ENCODE measurements around the gene EP400.

DNA sequence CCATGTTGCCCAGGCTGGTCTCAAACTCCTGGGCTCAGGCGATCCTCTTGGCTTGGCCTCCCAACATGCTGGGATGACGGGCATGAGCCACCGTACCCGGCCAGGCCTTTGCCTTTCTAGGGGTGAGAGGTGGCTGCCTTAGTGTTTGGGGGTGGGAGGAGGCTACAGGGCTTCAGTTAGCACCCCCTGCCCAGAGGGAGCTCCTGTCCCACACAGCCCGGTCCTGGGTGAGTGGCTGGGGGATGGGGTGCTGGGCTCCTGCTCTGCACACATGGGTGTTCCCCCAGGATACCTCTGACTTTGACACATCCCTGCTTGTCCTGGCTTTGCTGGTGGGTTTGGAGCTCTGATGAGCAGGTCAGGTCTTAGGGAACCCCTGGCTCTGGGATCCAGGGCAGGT, 45.4 kb upstream of the EP400 start:
- TF ChIP-seq, protein P1, sequence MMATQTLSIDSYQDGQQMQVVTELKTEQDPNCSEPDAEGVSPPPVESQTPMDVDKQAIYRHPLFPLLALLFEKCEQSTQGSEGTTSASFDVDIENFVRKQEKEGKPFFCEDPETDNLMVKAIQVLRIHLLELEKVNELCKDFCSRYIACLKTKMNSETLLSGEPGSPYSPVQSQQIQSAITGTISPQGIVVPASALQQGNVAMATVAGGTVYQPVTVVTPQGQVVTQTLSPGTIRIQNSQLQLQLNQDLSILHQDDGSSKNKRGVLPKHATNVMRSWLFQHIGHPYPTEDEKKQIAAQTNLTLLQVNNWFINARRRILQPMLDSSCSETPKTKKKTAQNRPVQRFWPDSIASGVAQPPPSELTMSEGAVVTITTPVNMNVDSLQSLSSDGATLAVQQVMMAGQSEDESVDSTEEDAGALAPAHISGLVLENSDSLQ (IDR thresholded peaks at IDR 0.05), result no peak
- TF ChIP-seq NFRKB (IDR thresholded peaks at IDR 0.05), result no peak
- no peak for TF ChIP-seq ARNT (IDR thresholded peaks at IDR 0.05)
- TF ChIP-seq LEF1 (IDR thresholded peaks at IDR 0.05; ENCODE audit: borderline replicate concordance), result no peak
- no peak for TF ChIP-seq FOXK2 (IDR thresholded peaks at IDR 0.05)
- no peak for TF ChIP-seq FOXA1 (IDR thresholded peaks at IDR 0.05)
